ENCODE data around the gene CDR2L.

CDR2L gene

DNA sequence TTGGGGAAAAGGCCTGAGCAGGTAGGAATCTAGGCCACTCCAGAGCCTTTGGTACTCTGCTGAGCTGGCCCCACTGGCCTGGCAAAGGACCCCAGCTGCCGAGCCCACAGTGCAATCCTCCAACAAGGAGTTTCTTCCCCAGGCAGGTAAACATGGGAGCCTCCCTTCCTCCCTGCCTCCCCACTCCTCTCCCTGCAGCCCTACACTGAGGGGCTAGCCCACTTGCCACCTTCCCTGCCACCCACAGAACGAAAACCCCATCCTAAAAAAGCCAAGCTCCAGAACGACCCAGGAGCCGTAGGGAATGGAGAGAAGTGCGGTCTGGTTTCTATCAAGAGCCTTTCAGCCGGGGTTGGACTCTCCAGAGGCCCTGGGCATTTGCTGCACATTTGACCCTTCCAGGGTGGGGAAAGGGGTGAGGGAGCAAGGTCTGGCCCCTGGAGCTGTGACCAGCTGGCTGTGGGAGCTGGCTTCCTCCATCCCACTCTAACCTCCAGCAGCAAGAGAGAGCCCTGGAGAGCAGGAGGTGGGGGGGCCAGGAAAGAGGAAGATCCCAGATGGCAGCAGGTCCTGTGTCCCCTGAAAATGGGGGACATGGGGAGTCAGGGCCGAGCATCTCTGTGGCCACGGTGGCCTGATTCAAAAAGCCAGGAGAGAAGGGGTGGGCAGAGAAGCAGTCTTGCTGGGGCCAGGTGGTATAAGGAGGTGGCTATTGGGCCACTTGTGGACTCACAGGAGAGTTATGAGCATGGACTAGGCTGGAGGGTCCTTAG, 16.2 kb upstream of the CDR2L start:
- H3K4me3 ChIP-seq (ENCODE audit: low read depth, low read length, poor library complexity, severe bottlenecking), result no peak overlapping the region
- H3K9me3 ChIP-seq (ENCODE audit: low read length), result no peaks in the 10 kb centered on the region
- no peaks in the 10 kb centered on the region for H3K79me2 ChIP-seq (ENCODE audit: insufficient read depth, low read length)
- no peaks in the 10 kb centered on the region for H3F3A ChIP-seq (ENCODE audit: insufficient read depth, low read length)
- H3K27me3 ChIP-seq (ENCODE audit: insufficient read depth, low read length), result no peaks in the 10 kb centered on the region
- no peak overlapping the region for H2AFZ ChIP-seq (ENCODE audit: low read length)
- no peak overlapping the region for H3K27ac ChIP-seq (ENCODE audit: low read depth, low read length, poor library complexity, severe bottlenecking)
- no peaks in the 10 kb centered on the region for H4K20me1 ChIP-seq (ENCODE audit: insufficient read depth, low read length)
- peaks cover 6% of the 10 kb centered on the region for H3K4me1 ChIP-seq (ENCODE audit: insufficient read depth, low read length, severe bottlenecking)
- no peak overlapping the region for H3K4me2 ChIP-seq (ENCODE audit: low read length)
- TF ChIP-seq, protein P1, sequence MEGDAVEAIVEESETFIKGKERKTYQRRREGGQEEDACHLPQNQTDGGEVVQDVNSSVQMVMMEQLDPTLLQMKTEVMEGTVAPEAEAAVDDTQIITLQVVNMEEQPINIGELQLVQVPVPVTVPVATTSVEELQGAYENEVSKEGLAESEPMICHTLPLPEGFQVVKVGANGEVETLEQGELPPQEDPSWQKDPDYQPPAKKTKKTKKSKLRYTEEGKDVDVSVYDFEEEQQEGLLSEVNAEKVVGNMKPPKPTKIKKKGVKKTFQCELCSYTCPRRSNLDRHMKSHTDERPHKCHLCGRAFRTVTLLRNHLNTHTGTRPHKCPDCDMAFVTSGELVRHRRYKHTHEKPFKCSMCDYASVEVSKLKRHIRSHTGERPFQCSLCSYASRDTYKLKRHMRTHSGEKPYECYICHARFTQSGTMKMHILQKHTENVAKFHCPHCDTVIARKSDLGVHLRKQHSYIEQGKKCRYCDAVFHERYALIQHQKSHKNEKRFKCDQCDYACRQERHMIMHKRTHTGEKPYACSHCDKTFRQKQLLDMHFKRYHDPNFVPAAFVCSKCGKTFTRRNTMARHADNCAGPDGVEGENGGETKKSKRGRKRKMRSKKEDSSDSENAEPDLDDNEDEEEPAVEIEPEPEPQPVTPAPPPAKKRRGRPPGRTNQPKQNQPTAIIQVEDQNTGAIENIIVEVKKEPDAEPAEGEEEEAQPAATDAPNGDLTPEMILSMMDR (IDR thresholded peaks at IDR 0.05; ENCODE audit: low read length), result no peak
- no peak for TF ChIP-seq EZH2 (IDR thresholded peaks at IDR 0.05; ENCODE audit: borderline replicate concordance, low read length)
- H3K9me2 ChIP-seq (ENCODE audit: low read depth, low read length), result no peaks in the 10 kb centered on the region
- H3K9ac ChIP-seq (ENCODE audit: low read length), result no peak overlapping the region
- no peaks in the 10 kb centered on the region for H3K36me3 ChIP-seq (ENCODE audit: insufficient read depth, low read length)

DNA sequence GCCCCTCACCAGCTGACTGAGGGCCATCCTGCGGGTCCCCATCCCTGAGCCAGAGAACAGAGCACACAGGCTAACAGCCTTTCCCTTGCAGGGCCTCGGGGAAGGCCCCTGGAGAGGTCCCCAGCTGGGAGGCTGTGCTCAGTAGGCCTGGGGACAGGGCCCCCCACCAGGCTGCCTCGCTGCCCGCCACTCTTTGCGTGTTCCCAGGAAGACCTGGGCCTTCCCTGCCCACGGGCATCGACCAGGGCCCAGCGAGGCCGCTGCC, 15.7 kb upstream of the CDR2L start:
- no peak for TF ChIP-seq EZH2 (IDR thresholded peaks at IDR 0.05; ENCODE audit: borderline replicate concordance, low read length)
- TF ChIP-seq, protein P1 (IDR thresholded peaks at IDR 0.05; ENCODE audit: low read length), result no peak
- Histone ChIP-seq H3K27me3 (ENCODE audit: insufficient read depth, low read length) (no peaks in the 10 kb centered on the region), H3K36me3 (ENCODE audit: insufficient read depth, low read length) (no peaks in the 10 kb centered on the region), H3K4me2 (ENCODE audit: low read length) (peak overlapping the region; percentile 86), H2AFZ (ENCODE audit: low read length) (no peak overlapping the region), H3K27ac (ENCODE audit: low read depth, low read length, poor library complexity, severe bottlenecking) (no peak overlapping the region), H3K79me2 (ENCODE audit: insufficient read depth, low read length) (no peaks in the 10 kb centered on the region), H3F3A (ENCODE audit: insufficient read depth, low read length) (no peaks in the 10 kb centered on the region), H3K4me1 (ENCODE audit: insufficient read depth, low read length, severe bottlenecking) (peaks cover 6% of the 10 kb centered on the region), H3K9me2 (ENCODE audit: low read depth, low read length) (no peaks in the 10 kb centered on the region), H3K4me3 (ENCODE audit: low read depth, low read length, poor library complexity, severe bottlenecking) (peak overlapping the region; percentile 67), H3K9me3 (ENCODE audit: low read length) (no peaks in the 10 kb centered on the region), H4K20me1 (ENCODE audit: insufficient read depth, low read length) (no peaks in the 10 kb centered on the region), H3K9ac (ENCODE audit: low read length) (no peak overlapping the region)

DNA sequence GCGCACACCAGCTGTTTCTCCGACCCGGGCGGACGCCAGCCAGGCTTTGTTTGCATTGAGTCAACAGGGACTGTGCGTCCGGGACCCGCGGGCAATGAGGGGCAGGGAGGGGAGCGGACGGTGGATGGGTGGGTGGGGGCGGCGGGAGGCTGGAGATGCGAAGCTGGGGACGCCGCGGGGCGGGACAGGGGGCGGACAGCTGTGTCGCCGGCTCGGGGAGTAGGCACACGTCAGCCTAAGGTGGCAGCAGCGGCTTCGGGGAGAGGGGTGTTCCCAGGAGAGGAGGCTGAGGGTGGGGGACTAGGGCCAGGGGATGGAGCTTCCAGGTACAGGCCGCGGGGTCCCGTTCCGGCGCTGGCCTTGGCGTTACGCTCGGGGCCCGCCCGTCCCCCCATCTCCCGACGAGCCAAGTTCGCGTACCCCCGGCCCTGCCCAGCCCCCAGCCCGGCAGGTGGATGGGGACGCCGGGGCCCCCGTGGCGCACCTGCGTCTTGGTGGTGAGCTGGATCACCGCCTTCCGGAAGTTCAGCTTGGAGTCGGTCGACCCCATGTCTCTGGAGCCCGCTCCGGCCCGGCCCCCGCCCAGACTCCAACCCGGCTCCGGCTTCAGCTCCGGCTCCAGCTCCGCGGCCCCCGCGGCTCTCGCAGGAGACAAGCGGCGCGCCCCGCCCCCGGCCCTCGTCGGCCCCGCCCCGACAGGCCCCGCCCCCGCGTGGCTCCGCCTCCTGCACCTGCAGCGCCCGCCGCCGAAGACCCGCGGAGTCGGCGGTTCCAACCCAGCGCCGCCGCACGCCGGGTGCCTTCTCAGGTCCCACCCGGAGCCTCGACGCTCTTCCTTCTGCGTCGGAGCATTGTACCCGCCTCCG, 15.1 kb upstream of the CDR2L start, which contains the start of gene HID1:
TSS of gene HID1 (minus strand) at position 653 of the 866 bp plus-strand sequence. CDS start at position 550, 103 bp downstream.
- no peaks in the 10 kb centered on the region for H3K27me3 ChIP-seq (ENCODE audit: insufficient read depth, low read length)
- peak within 1 kb of the TSS; percentile 49 for H3K9ac ChIP-seq (ENCODE audit: low read length)

More for the DNA sequence above, 15.1 kb upstream of the CDR2L start, which contains the start of gene HID1:
- no peaks in the 10 kb centered on the region for H3K9me2 ChIP-seq (ENCODE audit: low read depth, low read length)
- H4K20me1 ChIP-seq (ENCODE audit: insufficient read depth, low read length), result no peaks in the 10 kb centered on the region
- no peaks in the 10 kb centered on the region for H3K79me2 ChIP-seq (ENCODE audit: insufficient read depth, low read length)
- no peaks in the 10 kb centered on the region for H3K36me3 ChIP-seq (ENCODE audit: insufficient read depth, low read length)
- peaks cover 6% of the 10 kb centered on the region for H3K4me1 ChIP-seq (ENCODE audit: insufficient read depth, low read length, severe bottlenecking)
- H2AFZ ChIP-seq (ENCODE audit: low read length), result no peak within 1 kb of the TSS
- TF ChIP-seq, protein P1 (IDR thresholded peaks at IDR 0.05; ENCODE audit: low read length), result no peak
- no peak for TF ChIP-seq EZH2 (IDR thresholded peaks at IDR 0.05; ENCODE audit: borderline replicate concordance, low read length)
- H3K4me2 ChIP-seq (ENCODE audit: low read length), result peak within 1 kb of the TSS; percentile 86
- H3K27ac ChIP-seq (ENCODE audit: low read depth, low read length, poor library complexity, severe bottlenecking), result no peak within 1 kb of the TSS
- H3K9me3 ChIP-seq (ENCODE audit: low read length), result no peaks in the 10 kb centered on the region
- H3F3A ChIP-seq (ENCODE audit: insufficient read depth, low read length), result no peaks in the 10 kb centered on the region
- H3K4me3 ChIP-seq (ENCODE audit: low read depth, low read length, poor library complexity, severe bottlenecking), result peak within 1 kb of the TSS; percentile 67

Data from OCI-LY1 (cell line).